Thymus (tissue), 11 donors: ENCODE data around the gene CEP128. TPM values are rescaled to one million over a fixed set of nuclear protein-coding genes. Genes with fewer than 3 reads are reported as not detected.
"Not testable (repeated sequence)": the region's sequence is repeated elsewhere in the genome, so short reads cannot be mapped to it uniquely, and the experiment has no call there.

Experiments
- DNase-seq, 9 donors: peaks; one replicate each; pipeline ENCODE4 v3.0.0-alpha.2; 2013; ENCODE audit warnings: low spot score in 9 of 9, low read depth in 6 of 9, missing footprints in 1 of 9
- H3K27ac ChIP-seq, 2 donors: one replicate each; pipeline ENCODE4 v1.5.1; 2013; ENCODE audit warnings: control low read depth in 1 of 2, low read depth in 1 of 2, low read length in 1 of 2, mild to moderate bottlenecking in 1 of 2, moderate library complexity in 1 of 2
- H3K27me3 ChIP-seq, 2 donors: one replicate each; pipeline ENCODE4 v1.5.1; 2013; ENCODE audit warnings: low read length in 1 of 2; ENCODE audit not compliant: control insufficient read depth in 2 of 2, insufficient read depth in 1 of 2
- H3K36me3 ChIP-seq, 2 donors: one replicate each; pipeline ENCODE4 v1.5.1; 2013; ENCODE audit warnings: low read length in 1 of 2, mild to moderate bottlenecking in 1 of 2, moderate library complexity in 1 of 2; ENCODE audit not compliant: control insufficient read depth in 2 of 2, insufficient read depth in 2 of 2
- H3K4me1 ChIP-seq, 2 donors: one replicate each; pipeline ENCODE4 v1.5.1; 2013; ENCODE audit warnings: low read length in 2 of 2; ENCODE audit not compliant: control insufficient read depth in 2 of 2, insufficient read depth in 2 of 2
- H3K4me3 ChIP-seq, 2 donors: one replicate each; pipeline ENCODE4 v1.5.1; 2013; ENCODE audit warnings: low read length in 2 of 2, control low read depth in 1 of 2, mild to moderate bottlenecking in 1 of 2
- H3K9me3 ChIP-seq, 2 donors: one replicate each; pipeline ENCODE4 v1.5.1; 2013; ENCODE audit warnings: low read length in 1 of 2, mild to moderate bottlenecking in 1 of 2; ENCODE audit not compliant: control insufficient read depth in 2 of 2, insufficient read depth in 1 of 2
- WGBS: extraction: QIAGEN DNeasy Blood & Tissue Kit; methylation state at CpG from one replicate; pipeline ENCODE4 v1.1.7; 2013; 5-methylcytosine and 5-hydroxymethylcytosine counted together
- polyA plus RNA-seq: library from polyadenylated mRNA; stranded (reverse); fragments of 200-250 nt; gene quantifications from one replicate; pipeline ENCODE4 v1.2.3, GENCODE V29; 2013
- total RNA-seq: library from RNA; stranded (reverse); fragments of 120-200 nt; gene quantifications from one replicate; pipeline ENCODE4 v1.2.4, GENCODE V29; 2013
- donor health status: healthy.

CEP128 gene
- total and polyA plus RNA-seq, 2 donors, result 7.6 to 63.5 TPM

DNA sequence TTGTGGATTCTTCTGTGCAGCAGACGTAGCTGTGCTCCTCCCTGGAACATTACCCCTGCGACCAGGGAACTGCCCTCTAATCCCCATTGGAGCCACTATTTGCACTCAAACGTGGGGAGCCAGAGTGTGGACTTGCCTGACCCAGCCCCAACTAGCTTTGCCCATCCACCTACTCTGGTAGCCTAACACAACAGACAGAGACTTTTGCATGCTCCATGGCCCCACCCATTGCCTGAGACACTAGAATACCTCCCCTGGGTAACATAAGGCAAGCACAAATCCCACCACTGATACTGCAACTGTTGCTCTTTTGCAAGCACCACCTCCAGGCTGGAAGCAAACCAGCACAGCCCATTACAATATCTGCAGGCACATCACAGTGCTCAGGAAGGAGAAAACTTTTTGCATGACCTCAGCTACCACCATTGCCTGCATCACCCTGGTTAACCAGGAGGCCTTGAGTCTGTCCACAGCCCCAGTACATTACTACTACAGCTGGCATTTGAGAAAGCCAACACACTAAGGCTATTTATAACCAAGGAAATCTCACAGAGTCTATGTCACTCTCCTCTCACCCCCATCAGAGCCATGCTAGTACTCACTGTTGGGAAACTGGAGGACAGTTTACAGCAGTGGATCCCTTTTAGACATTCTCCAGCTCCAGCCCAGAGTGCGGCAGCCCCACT lies 15.0 kb downstream of the CEP128 start:
- no peak overlapping the region for H3K4me3 ChIP-seq
- H3K9me3 ChIP-seq, result no peaks in the 10 kb centered on the region
- DNase-seq, result no peak
- peaks cover 10 to 25% of the 10 kb centered on the region in 2 donors for H3K36me3 ChIP-seq
- peaks cover 8 to 14% of the 10 kb centered on the region in 2 donors for H3K4me1 ChIP-seq
- WGBS, result 93% methylated on average over 4 of the region's 4 CpGs
- H3K27ac ChIP-seq, result no peak overlapping the region
- no peaks in the 10 kb centered on the region for H3K27me3 ChIP-seq

DNA sequence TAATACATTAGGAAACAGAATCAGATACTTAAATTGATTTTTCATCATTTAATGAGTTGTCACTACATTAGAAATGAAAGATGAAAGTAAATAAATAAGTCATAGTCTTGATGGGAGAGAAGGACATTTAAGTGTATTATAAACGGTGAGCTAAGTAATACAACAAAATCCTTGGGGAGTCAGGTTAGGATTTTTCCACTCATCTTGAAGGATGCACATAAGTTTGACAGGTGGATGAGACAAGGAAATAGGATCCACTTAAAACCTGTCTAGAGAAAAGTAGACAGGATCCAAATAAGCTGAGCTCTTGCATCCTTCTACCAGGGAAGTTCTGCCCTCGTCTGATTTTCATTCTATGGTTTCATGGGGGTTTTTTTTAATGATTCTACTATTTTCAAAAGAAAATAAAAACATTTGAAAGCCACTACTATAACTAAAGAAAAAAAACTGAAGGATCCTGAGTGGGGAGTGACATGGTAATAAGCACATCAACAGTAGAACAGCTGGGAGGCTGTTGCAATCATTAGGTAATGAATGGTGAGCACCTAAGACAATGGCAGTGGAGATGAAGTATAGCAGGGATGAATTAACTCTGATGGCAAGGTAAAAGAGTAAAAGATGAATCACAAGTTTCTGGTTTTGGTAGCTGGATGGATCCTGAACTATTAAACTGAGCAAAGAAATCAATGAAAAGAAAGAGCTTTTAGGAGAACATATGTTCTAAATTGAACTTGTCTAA lies 17.0 kb downstream of the CEP128 start:
- peaks cover 7 to 15% of the 10 kb centered on the region in 2 donors for H3K36me3 ChIP-seq
- no peak overlapping the region for H3K4me3 ChIP-seq
- no peak overlapping the region for H3K27ac ChIP-seq
- no peaks in the 10 kb centered on the region for H3K27me3 ChIP-seq
- 97% methylated on average over 2 of the region's 2 CpGs for WGBS
- no peaks in the 10 kb centered on the region for H3K9me3 ChIP-seq
- peaks cover 3% of the 10 kb centered on the region in 2 donors for H3K4me1 ChIP-seq
- DNase-seq, result no peak

DNA sequence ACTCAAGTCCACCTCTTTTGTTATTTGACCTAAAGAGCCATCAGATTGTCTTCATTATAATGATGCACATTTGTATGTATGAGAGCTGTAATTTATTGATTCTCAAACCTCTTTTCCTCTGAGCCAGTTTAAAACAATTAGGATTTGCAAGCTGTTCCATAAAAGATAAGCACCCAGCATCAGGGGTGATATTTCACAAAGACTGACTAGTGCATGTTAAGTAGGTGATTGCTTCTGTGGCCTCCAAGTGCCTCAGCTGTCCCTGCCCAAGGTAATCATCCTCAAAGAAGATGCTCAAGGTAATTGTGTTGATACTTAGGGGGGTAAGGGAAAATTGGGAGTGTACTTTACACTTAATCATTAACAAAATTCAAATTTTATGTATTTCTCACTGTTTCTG lies 18.2 kb downstream of the CEP128 start:
- Histone ChIP-seq H3K36me3 (peaks cover 7 to 15% of the 10 kb centered on the region in 2 donors), H3K27me3 (no peaks in the 10 kb centered on the region), H3K27ac (no peak overlapping the region), H3K4me1 (peaks cover 3% of the 10 kb centered on the region in 2 donors), H3K4me3 (no peak overlapping the region), H3K9me3 (no peaks in the 10 kb centered on the region)
- DNase-seq, result no peak

DNA sequence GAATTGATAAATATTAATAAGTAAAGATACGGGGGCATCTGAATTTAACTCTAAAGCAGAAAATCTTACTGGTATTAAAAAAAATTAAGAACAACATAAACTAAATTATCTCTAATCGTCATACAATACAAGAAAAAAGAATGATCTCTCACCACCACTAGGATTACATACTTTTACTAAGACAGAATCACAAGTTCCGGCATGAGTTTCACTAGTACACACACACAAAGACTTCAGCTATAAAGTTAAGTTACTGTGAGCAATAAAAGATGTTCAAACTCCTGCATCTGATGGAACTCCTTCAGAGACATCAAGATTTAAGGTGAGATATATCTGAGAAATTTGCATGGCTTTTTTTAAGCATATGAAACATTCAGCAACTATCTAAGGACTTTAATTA lies 21.9 kb downstream of the CEP128 start:
- Histone ChIP-seq H3K27me3 (no peaks in the 10 kb centered on the region), H3K4me3 (no peak overlapping the region), H3K4me1 (no peaks in the 10 kb centered on the region), H3K9me3 (no peaks in the 10 kb centered on the region), H3K36me3 (peaks cover 11 to 18% of the 10 kb centered on the region in 2 donors), H3K27ac (no peak overlapping the region)
- no peak for DNase-seq
- 97% methylated on average over 3 of the region's 3 CpGs for WGBS

DNA sequence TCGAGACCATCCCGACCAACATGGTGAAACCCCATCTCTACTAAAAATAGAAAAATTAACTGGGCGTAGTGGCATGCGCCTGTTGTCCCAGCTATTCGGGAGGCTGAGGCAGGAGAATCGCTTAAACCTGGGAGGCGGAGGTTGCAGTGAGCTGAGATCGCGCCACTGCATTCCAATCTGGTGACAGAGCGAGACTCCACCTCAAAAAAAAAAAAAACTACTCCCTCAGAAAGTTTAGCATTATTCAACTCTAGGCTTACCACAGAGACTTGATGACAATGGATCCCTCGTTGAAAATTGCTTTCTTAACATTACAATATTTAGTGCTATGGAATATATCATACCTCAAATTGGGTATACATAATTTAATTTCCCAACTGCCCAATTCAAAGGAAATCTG lies 29.5 kb downstream of the CEP128 start:
- 93% methylated on average over 11 of the region's 11 CpGs for WGBS
- not testable (repeated sequence) for H3K27ac ChIP-seq, H3K4me3 ChIP-seq, DNase-seq, H3K9me3 ChIP-seq, H3K27me3 ChIP-seq, H3K4me1 ChIP-seq
- peaks cover 19 to 21% of the 10 kb centered on the region in 2 donors for H3K36me3 ChIP-seq

DNA sequence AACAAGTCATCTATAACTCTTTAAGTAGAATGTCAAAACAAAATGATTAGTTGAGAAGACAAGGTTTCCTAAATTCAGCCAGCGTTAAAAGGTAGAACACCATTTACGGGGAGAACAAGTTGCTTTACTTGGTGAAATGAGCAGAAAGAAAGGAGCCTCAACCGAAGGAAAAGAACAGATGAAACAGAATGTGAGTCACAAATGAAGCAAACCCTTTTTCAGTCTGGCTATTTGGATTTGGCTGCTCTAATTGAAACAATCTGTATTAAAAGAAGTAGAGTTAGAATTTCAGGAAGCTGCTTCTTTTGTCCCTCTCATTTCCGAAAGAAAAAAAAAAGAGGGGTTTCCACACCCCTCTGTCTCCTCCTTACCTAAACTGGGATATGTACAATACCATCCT lies 34.6 kb downstream of the CEP128 start:
- Histone ChIP-seq H3K9me3 (no peaks in the 10 kb centered on the region), H3K27me3 (no peaks in the 10 kb centered on the region), H3K4me3 (no peak overlapping the region), H3K27ac (no peak overlapping the region), H3K36me3 (peaks cover 5 to 14% of the 10 kb centered on the region in 2 donors), H3K4me1 (no peaks in the 10 kb centered on the region)
- 85% methylated on average over 4 of the region's 4 CpGs for WGBS
- no peak for DNase-seq

DNA sequence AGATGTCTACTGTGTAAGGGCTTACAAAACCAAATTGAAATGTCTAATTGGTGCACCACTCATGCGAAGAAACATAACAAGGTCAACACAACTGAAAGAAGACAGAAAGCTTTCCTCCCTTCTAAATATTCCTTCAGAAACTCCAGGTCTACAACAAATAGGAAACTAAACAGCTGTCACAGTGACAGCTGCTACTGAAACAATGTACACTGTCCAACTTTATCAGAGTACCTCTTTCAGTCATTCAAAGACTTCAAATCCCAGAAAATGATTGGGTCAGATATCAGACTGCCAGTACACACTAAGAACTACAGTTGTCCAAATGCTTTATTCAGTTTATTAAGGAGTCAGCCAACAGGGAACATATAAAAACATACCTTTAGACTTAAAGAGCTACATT lies 35.2 kb downstream of the CEP128 start:
- WGBS, result 52% methylated on average over 1 of the region's 1 CpG
- Histone ChIP-seq H3K9me3 (no peaks in the 10 kb centered on the region), H3K36me3 (peaks cover 7 to 17% of the 10 kb centered on the region in 2 donors), H3K4me1 (no peaks in the 10 kb centered on the region), H3K27me3 (no peaks in the 10 kb centered on the region), H3K27ac (no peak overlapping the region), H3K4me3 (no peak overlapping the region)
- no peak for DNase-seq

DNA sequence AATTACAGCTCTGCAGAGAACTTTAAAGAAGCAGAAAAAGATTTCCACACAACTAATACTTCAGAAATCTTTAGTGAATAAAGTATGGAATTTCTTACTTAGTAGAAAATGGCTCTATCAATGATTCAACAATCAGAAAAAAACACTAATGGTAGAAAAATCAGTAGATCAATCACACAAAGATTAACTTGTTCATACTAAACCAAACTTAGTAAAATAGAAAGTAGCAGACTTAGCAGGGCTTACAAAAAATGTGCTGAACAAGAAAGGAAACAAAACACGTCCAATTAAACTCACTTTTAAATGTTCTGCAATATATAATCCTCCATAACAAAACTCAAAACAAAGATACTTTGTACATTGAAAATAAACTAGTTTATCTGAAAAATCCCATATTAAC lies 38.9 kb downstream of the CEP128 start:
- H3K27ac ChIP-seq, result no peak overlapping the region
- H3K4me3 ChIP-seq, result no peak overlapping the region
- no peak for DNase-seq
- no peaks in the 10 kb centered on the region for H3K4me1 ChIP-seq
- WGBS, result 96% methylated on average over 1 of the region's 1 CpG
- H3K27me3 ChIP-seq, result no peaks in the 10 kb centered on the region
- H3K9me3 ChIP-seq, result no peaks in the 10 kb centered on the region
- H3K36me3 ChIP-seq, result peaks cover 2 to 27% of the 10 kb centered on the region in 2 donors

DNA sequence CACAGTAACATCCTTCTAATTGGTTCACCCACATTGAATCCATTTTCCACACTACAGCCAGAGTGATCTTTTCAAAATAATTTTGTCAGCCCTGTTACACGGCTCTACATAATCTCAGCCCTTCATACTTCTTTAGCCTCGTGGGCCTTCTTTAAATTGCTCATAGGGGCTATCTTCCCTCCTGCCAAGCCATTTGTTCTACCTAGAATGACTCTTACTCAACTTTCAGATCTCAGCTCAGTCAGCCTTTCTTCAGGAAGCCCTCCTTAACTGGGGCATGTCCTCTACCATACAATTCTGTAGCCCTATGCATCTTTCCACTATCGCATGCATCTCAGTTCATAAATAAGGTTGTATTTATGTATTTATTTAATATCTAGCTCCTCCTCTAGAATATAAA lies 39.7 kb downstream of the CEP128 start:
- 98% methylated on average over 3 of the region's 3 CpGs for WGBS
- H3K4me3 ChIP-seq, result no peak overlapping the region
- no peaks in the 10 kb centered on the region for H3K4me1 ChIP-seq
- peaks cover 2 to 27% of the 10 kb centered on the region in 2 donors for H3K36me3 ChIP-seq
- H3K27me3 ChIP-seq, result no peaks in the 10 kb centered on the region
- no peak overlapping the region for H3K27ac ChIP-seq
- H3K9me3 ChIP-seq, result no peaks in the 10 kb centered on the region
- no peak for DNase-seq
